Fibroblast of lung (primary cell): ENCODE data around the gene ATP6V0E1.

Experiments used
- EZH2 ChIP-seq: IDR thresholded peaks from 2 replicates; pipeline ENCODE4 v1.5.1; 2012; ENCODE audit warnings: low read length, control low read depth, mild to moderate bottlenecking; ENCODE audit errors: missing control alignments
- TF ChIP-seq, protein P1 (sequence below), 2 donors: IDR thresholded peaks in 1 of 2; conservative IDR thresholded peaks in 1 of 2; 1 replicate in 1 of 2; 2 replicates in 1 of 2; pipeline ENCODE4 v1.5.1; 2011 to 2012; ENCODE audit warnings: low read length in 2 of 2, control low read depth in 1 of 2, inconsistent platforms in 1 of 2, low read depth in 1 of 2, mild to moderate bottlenecking in 1 of 2

DNA sequence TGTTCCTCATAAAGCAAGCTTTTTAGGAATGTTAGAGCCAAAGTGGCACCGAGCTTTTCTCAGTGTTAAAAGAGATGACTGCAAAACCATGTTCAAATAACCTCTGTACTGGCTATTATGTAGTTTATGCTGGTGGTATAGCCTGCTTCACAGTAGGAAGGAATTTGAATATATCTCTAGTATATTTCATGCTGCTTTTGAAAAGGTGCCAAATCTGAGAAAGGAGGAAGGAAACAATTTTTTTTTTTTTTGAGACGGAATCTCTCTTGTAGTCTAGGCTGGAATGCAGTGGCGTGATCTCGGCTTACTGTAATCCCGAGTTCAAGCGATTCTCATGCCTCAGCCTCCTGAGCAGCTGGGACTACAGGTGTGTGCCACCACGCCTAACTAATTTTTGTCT is 86.1 kb downstream of the ATP6V0E1 start:
- TF ChIP-seq, protein P1, sequence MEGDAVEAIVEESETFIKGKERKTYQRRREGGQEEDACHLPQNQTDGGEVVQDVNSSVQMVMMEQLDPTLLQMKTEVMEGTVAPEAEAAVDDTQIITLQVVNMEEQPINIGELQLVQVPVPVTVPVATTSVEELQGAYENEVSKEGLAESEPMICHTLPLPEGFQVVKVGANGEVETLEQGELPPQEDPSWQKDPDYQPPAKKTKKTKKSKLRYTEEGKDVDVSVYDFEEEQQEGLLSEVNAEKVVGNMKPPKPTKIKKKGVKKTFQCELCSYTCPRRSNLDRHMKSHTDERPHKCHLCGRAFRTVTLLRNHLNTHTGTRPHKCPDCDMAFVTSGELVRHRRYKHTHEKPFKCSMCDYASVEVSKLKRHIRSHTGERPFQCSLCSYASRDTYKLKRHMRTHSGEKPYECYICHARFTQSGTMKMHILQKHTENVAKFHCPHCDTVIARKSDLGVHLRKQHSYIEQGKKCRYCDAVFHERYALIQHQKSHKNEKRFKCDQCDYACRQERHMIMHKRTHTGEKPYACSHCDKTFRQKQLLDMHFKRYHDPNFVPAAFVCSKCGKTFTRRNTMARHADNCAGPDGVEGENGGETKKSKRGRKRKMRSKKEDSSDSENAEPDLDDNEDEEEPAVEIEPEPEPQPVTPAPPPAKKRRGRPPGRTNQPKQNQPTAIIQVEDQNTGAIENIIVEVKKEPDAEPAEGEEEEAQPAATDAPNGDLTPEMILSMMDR (conservative IDR thresholded peaks at IDR 0.05 in 1 of 2, IDR thresholded peaks at IDR 0.05 in 1 of 2; ENCODE audit: low read depth in 1 of 2, low read length in 2 of 2): no peak
- no peak for TF ChIP-seq EZH2
